ENCODE data around the gene SLAMF8.

SLAMF8 gene

GRCh38 chr1:159815926-159816325 lies 10.7 kb upstream of the SLAMF8 start:
- TF ChIP-seq POLR2A (IDR thresholded peaks at IDR 0.05; ENCODE audit: low read depth, low read length) (no peak), SPI1 (IDR thresholded peaks at IDR 0.05; ENCODE audit: low read depth, low read length) (no peak), PAX5 (IDR thresholded peaks at IDR 0.05; ENCODE audit: insufficient read depth, low read length, severe bottlenecking) (no peak), TAF1 (IDR thresholded peaks at IDR 0.05; ENCODE audit: low read depth, low read length) (no peak), POLR2AphosphoS5 (IDR thresholded peaks at IDR 0.05; ENCODE audit: low read depth, low read length) (no peak), POU2F2 (IDR thresholded peaks at IDR 0.05; ENCODE audit: low read depth, low read length) (no peak)
- FAIRE-seq (no peak), DNase-seq (ENCODE audit: insufficient read length, low spot score) (no peak)

DNA sequence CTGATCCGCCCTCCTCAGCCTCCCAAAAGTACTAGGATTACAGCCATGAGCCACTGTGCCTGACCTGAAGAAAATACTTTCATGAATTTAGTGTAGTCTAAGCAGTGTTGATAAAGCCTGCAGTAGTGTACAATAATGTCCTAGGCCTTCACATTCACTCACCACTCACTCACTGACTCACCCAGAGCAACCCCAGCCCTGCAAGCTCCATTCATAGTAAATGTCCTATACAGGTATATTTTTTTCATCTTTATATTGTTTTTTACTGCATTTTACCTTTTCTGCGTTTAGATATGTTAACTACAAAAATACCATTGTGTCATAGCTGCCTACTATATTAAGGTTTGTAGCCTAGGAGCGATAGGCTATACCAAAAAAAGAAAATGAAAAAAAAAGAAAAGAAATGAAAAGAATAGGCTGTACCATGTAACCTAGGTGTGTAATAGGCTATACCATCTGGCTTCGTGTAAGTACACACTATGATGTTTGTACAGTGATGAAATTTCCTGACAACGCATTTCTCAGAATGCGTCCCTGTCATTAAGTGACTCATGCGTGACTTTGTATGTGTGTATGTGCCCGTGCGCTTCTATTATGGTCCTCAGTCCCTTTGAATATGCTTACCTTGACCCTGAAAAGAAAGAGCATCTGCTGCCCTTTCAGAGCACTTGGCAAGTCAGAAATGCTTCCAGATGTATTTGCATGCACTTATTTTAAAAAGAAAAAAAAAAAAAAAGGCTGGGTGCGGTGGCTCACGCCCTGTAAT lies 9.2 kb upstream of the SLAMF8 start:
- TF ChIP-seq PAX5 (IDR thresholded peaks at IDR 0.05; ENCODE audit: insufficient read depth, low read length, severe bottlenecking) (no peak), POLR2A (IDR thresholded peaks at IDR 0.05; ENCODE audit: low read depth, low read length) (no peak), TAF1 (IDR thresholded peaks at IDR 0.05; ENCODE audit: low read depth, low read length) (no peak), POU2F2 (IDR thresholded peaks at IDR 0.05; ENCODE audit: low read depth, low read length) (no peak), POLR2AphosphoS5 (IDR thresholded peaks at IDR 0.05; ENCODE audit: low read depth, low read length) (no peak), SPI1 (IDR thresholded peaks at IDR 0.05; ENCODE audit: low read depth, low read length) (no peak)
- FAIRE-seq (no peak), DNase-seq (ENCODE audit: insufficient read length, low spot score) (no peak)

GRCh38 chr1:159821171-159821867 lies 5.4 kb upstream of the SLAMF8 start:
- DNase-seq (ENCODE audit: insufficient read length, low spot score) (no peak), FAIRE-seq (no peak)
- TF ChIP-seq SPI1 (IDR thresholded peaks at IDR 0.05; ENCODE audit: low read depth, low read length), result no peak
- TF ChIP-seq PAX5 (IDR thresholded peaks at IDR 0.05; ENCODE audit: insufficient read depth, low read length, severe bottlenecking), result no peak
- no peak for TF ChIP-seq TAF1 (IDR thresholded peaks at IDR 0.05; ENCODE audit: low read depth, low read length)
- no peak for TF ChIP-seq POLR2A (IDR thresholded peaks at IDR 0.05; ENCODE audit: low read depth, low read length)
- TF ChIP-seq POU2F2 (IDR thresholded peaks at IDR 0.05; ENCODE audit: low read depth, low read length), result no peak
- TF ChIP-seq POLR2AphosphoS5 (IDR thresholded peaks at IDR 0.05; ENCODE audit: low read depth, low read length), result no peak

DNA sequence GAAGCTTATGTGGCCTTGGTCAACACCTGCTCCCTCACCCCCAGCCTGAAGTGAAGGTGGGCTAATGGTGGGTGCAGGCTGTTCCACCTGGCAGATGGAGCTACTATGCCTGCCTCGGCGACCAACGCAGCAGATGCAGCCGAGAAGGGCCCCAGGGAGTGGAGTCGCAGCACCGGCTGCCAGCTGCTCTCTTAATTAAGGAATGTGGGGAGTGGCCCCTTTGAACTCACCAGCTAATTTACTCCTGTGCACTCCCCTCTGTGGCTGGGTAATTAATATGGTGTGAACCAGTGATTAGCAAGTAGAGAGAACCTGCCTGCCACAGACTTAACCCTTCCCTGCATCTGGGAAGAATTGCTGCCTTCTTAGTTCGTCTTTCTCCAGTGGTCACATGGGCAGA lies 3.3 kb upstream of the SLAMF8 start:
- TF ChIP-seq SPI1 (IDR thresholded peaks at IDR 0.05; ENCODE audit: low read depth, low read length) (no peak), POU2F2 (IDR thresholded peaks at IDR 0.05; ENCODE audit: low read depth, low read length) (no peak), POLR2AphosphoS5 (IDR thresholded peaks at IDR 0.05; ENCODE audit: low read depth, low read length) (no peak), PAX5 (IDR thresholded peaks at IDR 0.05; ENCODE audit: insufficient read depth, low read length, severe bottlenecking) (no peak), POLR2A (IDR thresholded peaks at IDR 0.05; ENCODE audit: low read depth, low read length) (no peak), TAF1 (IDR thresholded peaks at IDR 0.05; ENCODE audit: low read depth, low read length) (no peak)
- DNase-seq (ENCODE audit: insufficient read length, low spot score), result no peak
- no peak for FAIRE-seq

DNA sequence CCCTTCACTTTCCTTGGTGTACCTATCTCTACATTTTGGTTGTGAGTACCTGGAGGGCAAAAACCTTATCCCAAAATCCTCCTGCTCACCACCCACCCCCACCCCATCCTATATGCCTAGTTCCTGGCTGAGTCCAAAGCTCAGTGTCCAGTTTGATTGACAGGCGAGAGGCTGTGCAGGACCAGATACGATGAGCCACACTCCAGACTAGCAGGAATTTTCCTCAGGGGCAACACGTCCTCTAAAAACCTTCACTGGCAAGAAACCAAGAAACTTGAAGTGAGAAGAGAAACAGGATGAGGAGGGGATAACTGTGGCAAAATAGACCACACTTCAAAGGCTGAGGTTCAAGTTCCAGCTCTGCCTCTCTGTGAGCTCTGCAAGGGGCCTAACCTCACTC lies 1.1 kb upstream of the SLAMF8 start:
- DNase-seq (ENCODE audit: insufficient read length, low spot score) (no peak), FAIRE-seq (no peak)
- no peak for TF ChIP-seq POLR2AphosphoS5 (IDR thresholded peaks at IDR 0.05; ENCODE audit: low read depth, low read length)
- TF ChIP-seq POLR2A (IDR thresholded peaks at IDR 0.05; ENCODE audit: low read depth, low read length), result no peak
- no peak for TF ChIP-seq POU2F2 (IDR thresholded peaks at IDR 0.05; ENCODE audit: low read depth, low read length)
- no peak for TF ChIP-seq PAX5 (IDR thresholded peaks at IDR 0.05; ENCODE audit: insufficient read depth, low read length, severe bottlenecking)
- TF ChIP-seq TAF1 (IDR thresholded peaks at IDR 0.05; ENCODE audit: low read depth, low read length), result no peak
- no peak for TF ChIP-seq SPI1 (IDR thresholded peaks at IDR 0.05; ENCODE audit: low read depth, low read length)

- TF ChIP-seq TAF1 (IDR thresholded peaks at IDR 0.05; ENCODE audit: low read depth, low read length), result no peak
- FAIRE-seq (no peak), DNase-seq (ENCODE audit: insufficient read length, low spot score) (no peak)
These were observed 423 bp downstream of the SLAMF8 start for GRCh38 chr1:159827102-159827490.

GRCh38 chr1:159827549-159827948 lies 876 bp downstream of the SLAMF8 start:
- TF ChIP-seq PAX5 (IDR thresholded peaks at IDR 0.05; ENCODE audit: insufficient read depth, low read length, severe bottlenecking) (no peak), POU2F2 (IDR thresholded peaks at IDR 0.05; ENCODE audit: low read depth, low read length) (no peak), POLR2AphosphoS5 (IDR thresholded peaks at IDR 0.05; ENCODE audit: low read depth, low read length) (no peak), POLR2A (IDR thresholded peaks at IDR 0.05; ENCODE audit: low read depth, low read length) (no peak), SPI1 (IDR thresholded peaks at IDR 0.05; ENCODE audit: low read depth, low read length) (no peak), TAF1 (IDR thresholded peaks at IDR 0.05; ENCODE audit: low read depth, low read length) (no peak)
- FAIRE-seq, result no peak
- no peak for DNase-seq (ENCODE audit: insufficient read length, low spot score)

- DNase-seq (ENCODE audit: insufficient read length, low spot score), result no peak
- TF ChIP-seq POLR2AphosphoS5 (IDR thresholded peaks at IDR 0.05; ENCODE audit: low read depth, low read length), result no peak
- no peak for TF ChIP-seq POU2F2 (IDR thresholded peaks at IDR 0.05; ENCODE audit: low read depth, low read length)
- no peak for TF ChIP-seq TAF1 (IDR thresholded peaks at IDR 0.05; ENCODE audit: low read depth, low read length)
- TF ChIP-seq SPI1 (IDR thresholded peaks at IDR 0.05; ENCODE audit: low read depth, low read length), result no peak
- TF ChIP-seq POLR2A (IDR thresholded peaks at IDR 0.05; ENCODE audit: low read depth, low read length), result no peak
- TF ChIP-seq PAX5 (IDR thresholded peaks at IDR 0.05; ENCODE audit: insufficient read depth, low read length, severe bottlenecking), result no peak
- FAIRE-seq, result peak; percentile 16
These were observed 1.5 kb downstream of the SLAMF8 start for GRCh38 chr1:159828176-159828575.

- no peak for DNase-seq (ENCODE audit: insufficient read length, low spot score)
- FAIRE-seq, result no peak
- TF ChIP-seq PAX5 (IDR thresholded peaks at IDR 0.05; ENCODE audit: insufficient read depth, low read length, severe bottlenecking) (no peak), POLR2A (IDR thresholded peaks at IDR 0.05; ENCODE audit: low read depth, low read length) (no peak), SPI1 (IDR thresholded peaks at IDR 0.05; ENCODE audit: low read depth, low read length) (no peak), TAF1 (IDR thresholded peaks at IDR 0.05; ENCODE audit: low read depth, low read length) (no peak), POLR2AphosphoS5 (IDR thresholded peaks at IDR 0.05; ENCODE audit: low read depth, low read length) (no peak), POU2F2 (IDR thresholded peaks at IDR 0.05; ENCODE audit: low read depth, low read length) (no peak)
These were observed 2.1 kb downstream of the SLAMF8 start for GRCh38 chr1:159828581-159829272.

Data from GM12891 (cell line).